GM21619 (cell line): ENCODE data around the gene FAM47E.
"Not testable (repeated sequence)": the region's sequence is repeated elsewhere in the genome, so short reads cannot be mapped to it uniquely, and the experiment has no call there.

Experiments used
- ATAC-seq: cut with Tn5 transposase; IDR thresholded peaks from one replicate; pipeline ENCODE4 v1.9.1; 2021; ENCODE audit not compliant: unreplicated experiment

FAM47E gene

GRCh38 chr4:76224171-76224570, 27.4 kb upstream of the FAM47E start:
- no peak for ATAC-seq

DNA sequence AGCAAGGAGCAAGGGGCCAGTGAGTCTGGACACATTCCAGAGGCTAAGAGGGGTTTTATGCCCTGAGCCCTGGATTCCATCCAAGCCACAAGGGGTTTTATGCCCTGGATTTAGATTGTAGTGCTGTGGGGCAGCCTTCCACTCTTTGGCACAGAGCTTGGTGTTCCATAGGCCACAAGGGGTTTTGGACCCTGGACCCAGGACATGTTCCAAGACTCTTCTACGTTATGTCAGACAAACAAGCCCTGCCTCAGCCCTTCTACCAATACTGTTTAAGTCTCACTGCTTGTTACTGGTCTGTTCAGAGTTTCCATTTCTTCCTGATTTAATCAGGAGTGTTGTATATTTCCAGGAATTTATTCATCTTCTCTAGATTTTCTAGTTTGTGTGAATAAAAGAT, 25.1 kb upstream of the FAM47E start:
- ATAC-seq: no peak

DNA sequence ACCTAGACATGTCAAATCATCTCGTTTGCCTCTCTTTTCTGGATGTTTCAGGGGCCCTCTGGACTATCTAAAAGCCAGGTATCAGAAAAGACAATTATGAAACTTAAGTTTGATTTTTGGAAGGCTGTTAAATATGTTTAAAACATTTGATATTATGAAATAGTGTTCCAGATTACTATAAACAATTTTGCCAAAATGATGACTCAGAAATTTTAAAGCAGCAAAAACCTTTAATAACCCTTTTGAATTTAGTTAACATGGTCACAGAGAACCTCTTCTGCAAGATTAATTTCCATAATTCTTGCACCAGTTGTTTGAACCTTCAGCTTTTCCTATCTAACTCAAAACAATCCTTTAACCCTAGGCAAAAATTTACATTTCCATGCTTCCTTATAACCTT, 18.8 kb upstream of the FAM47E start:
- no peak for ATAC-seq

DNA sequence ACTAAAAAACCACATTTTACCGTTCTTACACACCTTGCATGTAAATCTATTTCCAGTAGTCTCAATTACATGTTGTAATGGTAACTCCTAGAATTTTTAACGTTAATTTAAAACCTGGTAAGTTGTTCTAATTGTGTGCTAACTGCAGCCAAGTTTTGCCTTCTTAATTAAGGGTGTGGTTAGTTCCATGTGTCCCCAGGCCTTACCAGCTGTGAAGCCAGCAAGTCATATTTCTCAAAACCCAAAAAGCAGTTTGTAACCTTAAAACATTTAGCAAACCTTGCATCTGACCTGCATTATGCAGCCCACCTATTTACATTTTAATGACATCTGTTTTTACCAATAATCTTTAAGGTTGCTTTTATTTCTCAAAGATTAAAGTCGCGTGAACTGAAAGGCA, 18.4 kb upstream of the FAM47E start:
- no peak for ATAC-seq

DNA sequence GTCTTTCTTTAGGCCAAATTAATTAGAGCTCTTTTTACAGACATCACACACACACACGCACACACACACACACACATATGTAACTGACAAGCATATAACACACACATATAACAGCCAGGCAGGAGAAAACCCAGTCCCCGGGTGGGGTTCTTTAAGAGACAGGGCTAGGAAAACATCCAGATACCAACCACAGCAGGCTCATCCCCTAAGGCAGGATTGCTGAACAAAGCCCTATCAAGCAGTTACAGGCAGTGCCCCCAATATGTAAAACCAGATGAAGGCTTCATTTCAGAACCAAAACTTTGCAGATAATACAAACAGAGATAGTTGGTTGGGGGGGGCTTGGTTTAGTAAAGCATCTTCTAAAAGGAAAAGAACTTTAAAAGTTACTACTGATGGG, 18.0 kb upstream of the FAM47E start:
- no peak for ATAC-seq

DNA sequence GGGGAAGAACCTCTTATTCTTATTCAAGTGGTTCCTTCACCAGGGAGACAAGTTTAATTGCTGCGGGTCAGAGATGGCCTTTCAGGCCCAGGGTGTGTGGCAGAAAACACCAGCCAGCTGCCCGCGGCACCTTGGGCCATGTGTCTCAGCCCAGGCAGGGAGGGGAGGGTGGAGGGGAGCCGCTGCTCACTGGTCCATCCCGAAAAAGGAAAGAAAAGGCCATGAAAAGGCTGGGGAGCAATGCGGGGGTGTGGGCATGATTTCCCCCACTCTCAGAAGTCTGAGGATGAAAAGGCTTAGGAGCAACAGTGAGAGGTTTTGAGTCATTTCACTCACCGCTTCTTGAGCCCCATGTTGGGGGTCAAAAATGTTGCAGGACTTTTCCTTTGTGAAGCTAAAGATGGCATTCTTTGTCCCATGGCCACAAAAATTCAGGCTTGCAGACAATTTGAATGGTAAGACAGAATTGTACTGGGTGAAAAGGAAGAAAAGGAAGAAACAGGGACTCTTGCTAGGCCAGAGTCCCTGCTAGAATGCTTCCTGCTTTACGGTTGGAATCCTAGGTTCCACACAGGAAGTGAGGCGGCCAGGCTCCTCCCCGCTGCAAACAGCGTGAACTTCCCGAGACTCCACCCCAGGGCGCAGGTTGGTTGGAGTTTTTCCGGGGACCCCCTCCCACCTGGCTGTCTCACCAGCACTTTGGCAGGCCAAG, 17.4 kb upstream of the FAM47E start:
- no peak for ATAC-seq

DNA sequence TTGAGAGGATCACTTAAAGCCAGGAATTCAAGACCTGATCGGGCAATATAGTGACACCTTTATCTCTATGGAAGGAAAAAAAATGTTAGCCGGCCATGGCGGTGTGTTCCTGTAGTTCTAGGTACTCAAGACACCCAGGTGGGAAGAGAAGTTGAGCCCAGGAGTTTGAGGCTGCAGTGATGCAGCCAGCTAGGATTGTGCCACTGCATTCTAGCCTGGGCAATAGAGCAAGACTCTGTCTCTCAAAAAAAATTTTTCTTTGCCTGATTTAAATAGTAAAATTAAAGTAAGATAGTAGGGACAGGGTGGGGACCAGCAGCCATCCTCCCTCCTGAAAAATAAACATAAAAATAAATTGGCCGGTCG, 16.9 kb upstream of the FAM47E start:
- ATAC-seq: no peak

GRCh38 chr4:76235407-76235806, 16.1 kb upstream of the FAM47E start:
- no peak for ATAC-seq

- no peak for ATAC-seq
These were observed 15.6 kb upstream of the FAM47E start for GRCh38 chr4:76235915-76236314.

- no peak for ATAC-seq
These were observed 13.3 kb upstream of the FAM47E start for GRCh38 chr4:76238236-76238635.

- no peak for ATAC-seq
These were observed 12.8 kb upstream of the FAM47E start for GRCh38 chr4:76238701-76239100.

DNA sequence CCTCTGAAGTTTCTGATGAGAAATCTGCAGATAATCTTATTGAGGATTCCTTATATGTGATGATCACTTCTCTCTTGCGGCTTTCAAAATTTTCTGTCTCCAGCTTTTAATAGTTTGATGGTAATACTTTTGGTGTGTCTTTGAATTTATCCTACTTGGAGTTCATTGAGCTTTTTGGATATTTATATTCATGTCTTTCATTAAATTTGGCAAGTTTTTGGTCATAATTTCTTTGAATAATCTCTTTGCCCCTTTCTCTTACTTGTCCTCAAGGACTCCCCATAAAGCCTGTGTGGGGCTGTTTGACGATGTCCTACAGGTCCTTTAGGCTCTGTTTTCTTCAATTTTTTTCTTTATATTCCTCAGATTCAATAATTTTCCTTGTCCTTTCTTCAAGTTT, 11.3 kb upstream of the FAM47E start:
- ATAC-seq: no peak

GRCh38 chr4:76243877-76244276, 7.6 kb upstream of the FAM47E start:
- ATAC-seq: not testable (repeated sequence)

- no peak for ATAC-seq
These were observed 5.5 kb upstream of the FAM47E start for GRCh38 chr4:76246025-76246424.

DNA sequence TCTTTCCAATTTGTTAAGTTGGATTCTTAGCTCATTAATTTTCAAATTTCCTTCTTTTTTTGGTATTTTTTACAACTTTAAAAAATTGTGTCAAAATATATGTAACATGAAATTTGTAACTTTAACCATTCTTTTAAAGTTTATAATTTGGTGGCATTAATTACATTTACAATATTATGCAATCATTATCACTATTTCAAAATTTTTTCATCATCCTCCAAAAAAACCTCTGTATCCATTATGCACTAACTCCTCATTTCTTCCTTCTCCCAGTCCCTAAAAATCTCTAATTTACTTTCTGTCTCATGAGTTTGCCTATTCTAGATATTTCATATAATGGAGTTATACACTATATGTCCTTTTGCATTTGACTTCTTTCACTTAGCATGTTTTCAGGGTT, 4.7 kb upstream of the FAM47E start:
- ATAC-seq: no peak

- no peak for ATAC-seq
These were observed 559 bp upstream of the FAM47E start for GRCh38 chr4:76250962-76251361.

DNA sequence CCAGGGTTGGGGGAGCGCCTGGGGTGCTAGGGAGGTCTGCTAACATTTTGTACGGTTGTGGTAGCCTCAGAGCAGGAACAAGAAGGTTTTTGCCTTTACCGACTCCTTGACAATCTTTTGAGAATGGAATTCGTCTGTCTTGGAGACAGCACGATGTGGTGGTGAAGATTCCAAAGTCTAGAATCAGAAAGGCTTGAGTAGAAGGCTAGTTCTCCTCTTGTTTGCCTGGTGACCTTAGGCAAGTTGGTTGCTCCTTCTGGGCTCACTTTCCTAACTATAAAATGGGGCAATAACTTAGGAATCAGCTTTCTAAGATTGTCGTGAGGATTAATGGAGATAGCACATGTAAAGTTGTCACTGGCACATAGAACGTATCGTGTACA, 741 bp downstream of the FAM47E start:
- ATAC-seq: no peak

- ATAC-seq: no peak
These were observed 2.0 kb downstream of the FAM47E start for GRCh38 chr4:76253511-76253910.

- ATAC-seq: no peak
These were observed 4.5 kb downstream of the FAM47E start for GRCh38 chr4:76256032-76256431.

- no peak for ATAC-seq
These were observed 5.4 kb downstream of the FAM47E start for GRCh38 chr4:76256968-76257367.

DNA sequence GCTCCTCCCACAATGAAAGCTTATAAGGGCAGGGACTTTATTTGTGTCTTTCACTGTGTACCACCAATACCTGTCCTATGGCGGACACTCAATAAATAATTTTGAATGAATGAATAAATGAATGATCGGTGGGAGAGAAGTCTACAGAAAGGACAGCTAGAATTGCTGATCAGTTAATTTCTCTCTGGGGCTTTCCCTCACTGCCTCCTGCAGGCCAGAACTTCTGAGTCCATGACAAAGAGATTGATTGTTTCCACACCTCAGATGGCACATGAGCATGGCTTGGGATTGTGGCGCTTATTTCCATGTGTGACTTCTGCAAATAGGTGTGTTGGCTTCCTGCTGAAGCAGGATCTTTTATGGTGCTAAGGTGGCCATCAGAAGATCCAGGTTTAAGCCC, 6.3 kb downstream of the FAM47E start:
- ATAC-seq: no peak

- no peak for ATAC-seq
These were observed 9.1 kb downstream of the FAM47E start for GRCh38 chr4:76260571-76260970.

GRCh38 chr4:76265631-76266218, 14.2 kb downstream of the FAM47E start:
- ATAC-seq: no peak
